WTC11 (cell line): ENCODE results near the gene TMEM140. TPM values are rescaled to one million over a fixed set of nuclear protein-coding genes. Genes with fewer than 3 reads are reported as not detected.

Experiments used
- ATAC-seq: fragments of 200-7000 bp; cut with Tn5 transposase; 2 replicates; pipeline ENCODE4 v1.10.0; 2021; ENCODE audit warnings: mild to moderate bottlenecking, moderate library complexity
- CTCF ChIA-PET: fragments of 300-600 bp; sonication (Branson Sonifier 250); formaldehyde crosslinking; loops from one replicate; lab custom pipeline; 2021; ENCODE audit warnings: antibody characterized with exemption; lab: Charles Lee
- POLR2A ChIA-PET: fragments of 350-600 bp; sonication (Branson Sonifier 250); formaldehyde crosslinking; loops from one replicate; lab custom pipeline; 2021; ENCODE audit warnings: antibody characterized with exemption; lab: Charles Lee
- DNase-seq: peaks from one replicate; pipeline ENCODE4 v3.0.0; 2021; ENCODE audit warnings: low spot score
- H3K27ac Mint-ChIP-seq: 2 replicates; pipeline ENCODE4 v1.8.0; 2021; ENCODE audit warnings: mixed read lengths
- H3K27me3 Mint-ChIP-seq: 2 replicates; pipeline ENCODE4 v1.8.0; 2021; ENCODE audit warnings: low read depth, mild to moderate bottlenecking, moderate library complexity, mixed read lengths
- H3K36me3 Mint-ChIP-seq: 2 replicates; pipeline ENCODE4 v1.8.0; 2021; ENCODE audit warnings: mixed read lengths
- H3K4me1 Mint-ChIP-seq: 2 replicates; pipeline ENCODE4 v1.8.0; 2022; ENCODE audit warnings: mixed read lengths
- H3K4me3 Mint-ChIP-seq: 2 replicates; pipeline ENCODE4 v1.8.0; 2021; ENCODE audit warnings: mild to moderate bottlenecking, moderate library complexity, mixed read lengths
- H3K9me3 Mint-ChIP-seq: 2 replicates; pipeline ENCODE4 v1.8.0; 2021; ENCODE audit warnings: mixed read lengths
- AFF4 ChIP-seq: sonication (generic); formaldehyde crosslinking; IDR thresholded peaks from 2 replicates; pipeline ENCODE4 v1.8.1; 2023; ENCODE audit warnings: mild to moderate bottlenecking, missing genetic modification reagents, borderline replicate concordance
- CREM ChIP-seq: sonication (generic); formaldehyde crosslinking; IDR thresholded peaks from 2 replicates; pipeline ENCODE4 v1.8.1; 2022; ENCODE audit warnings: mild to moderate bottlenecking, missing genetic modification reagents, moderate library complexity
- HMGXB4 ChIP-seq: sonication (generic); formaldehyde crosslinking; IDR thresholded peaks from 2 replicates; pipeline ENCODE4 v1.8.1; 2023; ENCODE audit warnings: mild to moderate bottlenecking, moderate library complexity, missing genetic modification reagents
- NFATC4 ChIP-seq: fragments of 250-450 bp; sonication (Bioruptor Pico); IDR thresholded peaks from 2 replicates; pipeline ENCODE4 v1.9.0; 2021; ENCODE audit warnings: mild to moderate bottlenecking
- NFYB ChIP-seq: sonication (generic); formaldehyde crosslinking; conservative IDR thresholded peaks from 2 replicates; pipeline ENCODE4 v1.8.0; 2022; ENCODE audit warnings: low read depth, missing genetic modification reagents
- NR3C1 ChIP-seq: sonication (generic); formaldehyde crosslinking; conservative IDR thresholded peaks from 2 replicates; pipeline ENCODE4 v1.8.1; 2023; ENCODE audit warnings: low read depth, mild to moderate bottlenecking, missing genetic modification reagents
- RELA ChIP-seq: sonication (generic); formaldehyde crosslinking; IDR thresholded peaks from 2 replicates; pipeline ENCODE4 v1.8.1; 2022; ENCODE audit warnings: missing genetic modification reagents, mild to moderate bottlenecking, borderline replicate concordance
- TEAD4 ChIP-seq: sonication (generic); formaldehyde crosslinking; IDR thresholded peaks from 2 replicates; pipeline ENCODE4 v1.8.0; 2022; ENCODE audit warnings: mild to moderate bottlenecking, missing genetic modification reagents
- ZBTB21 ChIP-seq: sonication (generic); formaldehyde crosslinking; IDR thresholded peaks from 2 replicates; pipeline ENCODE4 v1.8.1; 2023; ENCODE audit warnings: mild to moderate bottlenecking, missing genetic modification reagents, borderline replicate concordance
- ZNF121 ChIP-seq: sonication (generic); formaldehyde crosslinking; IDR thresholded peaks from 2 replicates; pipeline ENCODE4 v1.8.0; 2023; ENCODE audit warnings: missing genetic modification reagents
- ZNF423 ChIP-seq: fragments of 250-450 bp; sonication (Bioruptor Pico); IDR thresholded peaks from 2 replicates; pipeline ENCODE4 v2.1.2; 2022; ENCODE audit warnings: mild to moderate bottlenecking, moderate library complexity
- total RNA-seq: library from RNA; stranded (reverse); gene quantifications from 3 replicates; pipeline ENCODE4 v1.2.3, GENCODE V29; 2021
- TF ChIP-seq, protein P1 (sequence below): sonication (generic); formaldehyde crosslinking; IDR thresholded peaks from 2 replicates; pipeline ENCODE4 v1.8.0; 2022; ENCODE audit warnings: missing genetic modification reagents

TMEM140 gene
- total RNA-seq, 1 experiment from 2014 or later = not detected

GRCh38 chr7:135184254-135184841 is 36.5 kb downstream of the TMEM140 start (continued):
- no peak for TF ChIP-seq ZNF121
- no peak for TF ChIP-seq HMGXB4 (CRISPR knock-in tag)
- no peak for TF ChIP-seq NR3C1 (CRISPR knock-in tag)
- no peak for TF ChIP-seq TEAD4 (CRISPR knock-in tag)
- no peak for TF ChIP-seq ZBTB21
- TF ChIP-seq ZNF423 (CRISPR knock-in tag) = no peak
- no peak for TF ChIP-seq RELA (CRISPR knock-in tag)
- TF ChIP-seq CREM (CRISPR knock-in tag) = no peak
- TF ChIP-seq NFYB = no peak

- H3K4me1 Mint-ChIP-seq = no peaks in the 10 kb centered on the region
- POLR2A ChIA-PET = no interaction called here
Measured at GRCh38 chr7:135185471-135186260, 37.8 kb downstream of the TMEM140 start.

More at GRCh38 chr7:135185471-135186260, 37.8 kb downstream of the TMEM140 start:
- TF ChIP-seq NFATC4 (no peak), HMGXB4 (CRISPR knock-in tag) (no peak), AFF4 (CRISPR knock-in tag) (no peak)
- TF ChIP-seq, protein P1, sequence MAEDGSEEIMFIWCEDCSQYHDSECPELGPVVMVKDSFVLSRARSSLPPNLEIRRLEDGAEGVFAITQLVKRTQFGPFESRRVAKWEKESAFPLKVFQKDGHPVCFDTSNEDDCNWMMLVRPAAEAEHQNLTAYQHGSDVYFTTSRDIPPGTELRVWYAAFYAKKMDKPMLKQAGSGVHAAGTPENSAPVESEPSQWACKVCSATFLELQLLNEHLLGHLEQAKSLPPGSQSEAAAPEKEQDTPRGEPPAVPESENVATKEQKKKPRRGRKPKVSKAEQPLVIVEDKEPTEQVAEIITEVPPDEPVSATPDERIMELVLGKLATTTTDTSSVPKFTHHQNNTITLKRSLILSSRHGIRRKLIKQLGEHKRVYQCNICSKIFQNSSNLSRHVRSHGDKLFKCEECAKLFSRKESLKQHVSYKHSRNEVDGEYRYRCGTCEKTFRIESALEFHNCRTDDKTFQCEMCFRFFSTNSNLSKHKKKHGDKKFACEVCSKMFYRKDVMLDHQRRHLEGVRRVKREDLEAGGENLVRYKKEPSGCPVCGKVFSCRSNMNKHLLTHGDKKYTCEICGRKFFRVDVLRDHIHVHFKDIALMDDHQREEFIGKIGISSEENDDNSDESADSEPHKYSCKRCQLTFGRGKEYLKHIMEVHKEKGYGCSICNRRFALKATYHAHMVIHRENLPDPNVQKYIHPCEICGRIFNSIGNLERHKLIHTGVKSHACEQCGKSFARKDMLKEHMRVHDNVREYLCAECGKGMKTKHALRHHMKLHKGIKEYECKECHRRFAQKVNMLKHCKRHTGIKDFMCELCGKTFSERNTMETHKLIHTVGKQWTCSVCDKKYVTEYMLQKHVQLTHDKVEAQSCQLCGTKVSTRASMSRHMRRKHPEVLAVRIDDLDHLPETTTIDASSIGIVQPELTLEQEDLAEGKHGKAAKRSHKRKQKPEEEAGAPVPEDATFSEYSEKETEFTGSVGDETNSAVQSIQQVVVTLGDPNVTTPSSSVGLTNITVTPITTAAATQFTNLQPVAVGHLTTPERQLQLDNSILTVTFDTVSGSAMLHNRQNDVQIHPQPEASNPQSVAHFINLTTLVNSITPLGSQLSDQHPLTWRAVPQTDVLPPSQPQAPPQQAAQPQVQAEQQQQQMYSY (CRISPR knock-in tag) = no peak
- Mint-ChIP-seq H3K9me3 (peaks cover 29% of the 10 kb centered on the region), H3K36me3 (peaks cover 56% of the 10 kb centered on the region), H3K27ac (no peak overlapping the region), H3K27me3 (no peaks in the 10 kb centered on the region), H3K4me3 (no peak overlapping the region)
- no peak for DNase-seq
- ATAC-seq = no peak
- CTCF ChIA-PET = no interaction called here
